ENCODE results near the gene ZNF750. TPM values are rescaled to one million over a fixed set of nuclear protein-coding genes. Genes with fewer than 3 reads are reported as not detected.

The ZNF750 gene
- total RNA-seq, 1 donor from 2014 or later, result 4.7 TPM

GRCh38 chr17:82871056-82871775 lies 31.4 kb upstream of the ZNF750 start:
- H3K27me3 ChIP-seq (ENCODE audit: low read depth), result no peaks in the 10 kb centered on the region
- no peak overlapping the region for H3K4me3 ChIP-seq
- no peaks in the 10 kb centered on the region for H3K9me3 ChIP-seq
- intact Hi-C loops (cut with DNase I), result no loop called here
- TF ChIP-seq CTCF (IDR thresholded peaks at IDR 0.05), result no peak
- ATAC-seq, result no peak
- H3K27ac ChIP-seq, result no peak overlapping the region
- H3K36me3 ChIP-seq, result peaks cover 26% of the 10 kb centered on the region
- peak; percentile 36 for DNase-seq
- H3K4me1 ChIP-seq, result peaks cover 14% of the 10 kb centered on the region

GRCh38 chr17:82870541-82870940 lies 30.7 kb upstream of the ZNF750 start:
- no peak overlapping the region for H3K4me3 ChIP-seq
- no peaks in the 10 kb centered on the region for H3K27me3 ChIP-seq (ENCODE audit: low read depth)
- peaks cover 26% of the 10 kb centered on the region for H3K36me3 ChIP-seq
- peaks cover 7% of the 10 kb centered on the region for H3K4me1 ChIP-seq
- no peak for ATAC-seq
- H3K27ac ChIP-seq, result no peak overlapping the region
- DNase-seq, result no peak
- intact Hi-C loops (cut with DNase I), result no loop called here
- no peaks in the 10 kb centered on the region for H3K9me3 ChIP-seq
- TF ChIP-seq CTCF (IDR thresholded peaks at IDR 0.05), result no peak

GRCh38 chr17:82870091-82870491 lies 30.3 kb upstream of the ZNF750 start:
- Histone ChIP-seq H3K4me1 (peaks cover 6% of the 10 kb centered on the region), H3K27ac (no peak overlapping the region), H3K27me3 (ENCODE audit: low read depth) (no peaks in the 10 kb centered on the region), H3K9me3 (no peaks in the 10 kb centered on the region), H3K4me3 (no peak overlapping the region), H3K36me3 (peaks cover 26% of the 10 kb centered on the region)
- ATAC-seq, result no peak
- intact Hi-C loops (cut with DNase I), result no loop called here
- no peak for TF ChIP-seq CTCF (IDR thresholded peaks at IDR 0.05)
- DNase-seq, result peak; percentile 30

- no peak for ATAC-seq
- DNase-seq, result peak; percentile 20
- no peaks in the 10 kb centered on the region for H3K9me3 ChIP-seq
- peaks cover 6% of the 10 kb centered on the region for H3K4me1 ChIP-seq
- no peak for TF ChIP-seq CTCF (IDR thresholded peaks at IDR 0.05)
- H3K27me3 ChIP-seq (ENCODE audit: low read depth), result no peaks in the 10 kb centered on the region
- peaks cover 26% of the 10 kb centered on the region for H3K36me3 ChIP-seq
- no peak overlapping the region for H3K27ac ChIP-seq
- no peak overlapping the region for H3K4me3 ChIP-seq
- intact Hi-C loops (cut with DNase I), result no loop called here
Measured at GRCh38 chr17:82869536-82869935, 29.7 kb upstream of the ZNF750 start.

GRCh38 chr17:82868715-82869131 lies 28.9 kb upstream of the ZNF750 start:
- intact Hi-C loops (cut with DNase I), result no loop called here
- H3K27me3 ChIP-seq (ENCODE audit: low read depth), result no peaks in the 10 kb centered on the region
- H3K27ac ChIP-seq, result no peak overlapping the region
- H3K4me1 ChIP-seq, result peaks cover 11% of the 10 kb centered on the region
- H3K9me3 ChIP-seq, result no peaks in the 10 kb centered on the region
- peaks cover 26% of the 10 kb centered on the region for H3K36me3 ChIP-seq
- TF ChIP-seq CTCF (IDR thresholded peaks at IDR 0.05), result no peak
- DNase-seq (no peak), ATAC-seq (no peak)
- H3K4me3 ChIP-seq, result no peak overlapping the region
